ENCODE data around the gene NLN. TPM values are rescaled to one million over a fixed set of nuclear protein-coding genes. Genes with fewer than 3 reads are reported as not detected.

Gene NLN
- total and polyA plus RNA-seq, 2 of the 13 experiments (the other 11 are each of a cell fraction or from before 2014, with no cell fraction given): 11.9 to 36.7 TPM

DNA sequence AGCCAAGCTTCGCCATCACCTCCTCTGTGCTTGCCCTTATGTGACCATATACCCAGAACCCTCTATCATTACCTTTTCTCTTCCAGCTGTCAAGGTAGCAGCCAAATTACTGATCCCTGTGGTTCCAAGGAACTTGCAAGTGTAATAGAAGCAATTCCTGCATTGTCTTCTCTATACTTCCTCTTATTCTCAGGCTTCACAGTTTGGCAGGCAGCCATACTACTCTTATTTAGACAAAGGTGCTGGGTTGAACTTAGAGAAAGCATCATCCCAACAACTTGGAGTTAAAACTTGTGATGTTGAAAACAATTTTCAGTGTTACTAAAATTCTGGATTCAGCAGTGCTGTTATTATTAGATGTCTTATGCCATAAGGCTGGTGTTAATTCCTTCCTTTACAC lies 93.2 kb downstream of the NLN start (continued):
- TF ChIP-seq, protein P1, sequence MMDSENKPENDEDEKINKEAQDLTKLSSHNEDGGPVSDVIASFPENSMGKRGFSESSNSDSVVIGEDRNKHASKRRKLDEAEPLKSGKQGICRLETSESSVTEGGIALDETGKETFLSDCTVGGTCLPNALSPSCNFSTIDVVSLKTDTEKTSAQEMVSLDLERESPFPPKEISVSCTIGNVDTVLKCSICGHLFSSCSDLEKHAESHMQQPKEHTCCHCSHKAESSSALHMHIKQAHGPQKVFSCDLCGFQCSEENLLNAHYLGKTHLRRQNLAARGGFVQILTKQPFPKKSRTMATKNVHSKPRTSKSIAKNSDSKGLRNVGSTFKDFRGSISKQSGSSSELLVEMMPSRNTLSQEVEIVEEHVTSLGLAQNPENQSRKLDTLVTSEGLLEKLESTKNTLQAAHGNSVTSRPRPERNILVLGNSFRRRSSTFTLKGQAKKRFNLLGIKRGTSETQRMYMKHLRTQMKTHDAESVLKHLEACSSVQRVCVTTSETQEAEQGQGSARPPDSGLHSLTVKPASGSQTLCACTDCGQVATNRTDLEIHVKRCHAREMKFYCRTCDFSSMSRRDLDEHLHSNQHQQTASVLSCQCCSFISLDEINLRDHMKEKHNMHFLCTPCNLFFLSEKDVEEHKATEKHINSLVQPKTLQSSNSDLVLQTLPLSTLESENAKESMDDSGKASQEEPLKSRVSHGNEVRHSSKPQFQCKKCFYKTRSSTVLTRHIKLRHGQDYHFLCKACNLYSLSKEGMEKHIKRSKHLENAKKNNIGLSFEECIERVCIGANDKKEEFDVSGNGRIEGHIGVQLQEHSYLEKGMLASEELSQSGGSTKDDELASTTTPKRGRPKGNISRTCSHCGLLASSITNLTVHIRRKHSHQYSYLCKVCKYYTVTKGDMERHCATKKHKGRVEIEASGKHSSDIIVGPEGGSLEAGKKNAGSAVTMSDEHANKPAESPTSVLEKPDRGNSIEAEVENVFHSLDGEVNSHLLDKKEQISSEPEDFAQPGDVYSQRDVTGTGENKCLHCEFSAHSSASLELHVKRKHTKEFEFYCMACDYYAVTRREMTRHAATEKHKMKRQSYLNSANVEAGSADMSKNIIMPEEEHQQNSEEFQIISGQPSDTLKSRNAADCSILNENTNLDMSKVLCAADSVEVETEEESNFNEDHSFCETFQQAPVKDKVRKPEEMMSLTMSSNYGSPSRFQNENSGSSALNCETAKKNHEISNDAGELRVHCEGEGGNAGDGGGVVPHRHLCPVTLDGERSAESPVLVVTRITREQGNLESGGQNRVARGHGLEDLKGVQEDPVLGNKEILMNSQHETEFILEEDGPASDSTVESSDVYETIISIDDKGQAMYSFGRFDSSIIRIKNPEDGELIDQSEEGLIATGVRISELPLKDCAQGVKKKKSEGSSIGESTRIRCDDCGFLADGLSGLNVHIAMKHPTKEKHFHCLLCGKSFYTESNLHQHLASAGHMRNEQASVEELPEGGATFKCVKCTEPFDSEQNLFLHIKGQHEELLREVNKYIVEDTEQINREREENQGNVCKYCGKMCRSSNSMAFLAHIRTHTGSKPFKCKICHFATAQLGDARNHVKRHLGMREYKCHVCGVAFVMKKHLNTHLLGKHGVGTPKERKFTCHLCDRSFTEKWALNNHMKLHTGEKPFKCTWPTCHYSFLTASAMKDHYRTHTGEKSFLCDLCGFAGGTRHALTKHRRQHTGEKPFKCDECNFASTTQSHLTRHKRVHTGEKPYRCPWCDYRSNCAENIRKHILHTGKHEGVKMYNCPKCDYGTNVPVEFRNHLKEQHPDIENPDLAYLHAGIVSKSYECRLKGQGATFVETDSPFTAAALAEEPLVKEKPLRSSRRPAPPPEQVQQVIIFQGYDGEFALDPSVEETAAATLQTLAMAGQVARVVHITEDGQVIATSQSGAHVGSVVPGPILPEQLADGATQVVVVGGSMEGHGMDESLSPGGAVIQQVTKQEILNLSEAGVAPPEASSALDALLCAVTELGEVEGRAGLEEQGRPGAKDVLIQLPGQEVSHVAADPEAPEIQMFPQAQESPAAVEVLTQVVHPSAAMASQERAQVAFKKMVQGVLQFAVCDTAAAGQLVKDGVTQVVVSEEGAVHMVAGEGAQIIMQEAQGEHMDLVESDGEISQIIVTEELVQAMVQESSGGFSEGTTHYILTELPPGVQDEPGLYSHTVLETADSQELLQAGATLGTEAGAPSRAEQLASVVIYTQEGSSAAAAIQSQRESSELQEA (CRISPR knock-in tag; IDR thresholded peaks at IDR 0.05; ENCODE audit: not compliant biosample characterization): no peak
- no peak for TF ChIP-seq TSC22D2 (CRISPR knock-in tag; IDR thresholded peaks at IDR 0.05; ENCODE audit: borderline replicate concordance)
- TF ChIP-seq, protein P2, sequence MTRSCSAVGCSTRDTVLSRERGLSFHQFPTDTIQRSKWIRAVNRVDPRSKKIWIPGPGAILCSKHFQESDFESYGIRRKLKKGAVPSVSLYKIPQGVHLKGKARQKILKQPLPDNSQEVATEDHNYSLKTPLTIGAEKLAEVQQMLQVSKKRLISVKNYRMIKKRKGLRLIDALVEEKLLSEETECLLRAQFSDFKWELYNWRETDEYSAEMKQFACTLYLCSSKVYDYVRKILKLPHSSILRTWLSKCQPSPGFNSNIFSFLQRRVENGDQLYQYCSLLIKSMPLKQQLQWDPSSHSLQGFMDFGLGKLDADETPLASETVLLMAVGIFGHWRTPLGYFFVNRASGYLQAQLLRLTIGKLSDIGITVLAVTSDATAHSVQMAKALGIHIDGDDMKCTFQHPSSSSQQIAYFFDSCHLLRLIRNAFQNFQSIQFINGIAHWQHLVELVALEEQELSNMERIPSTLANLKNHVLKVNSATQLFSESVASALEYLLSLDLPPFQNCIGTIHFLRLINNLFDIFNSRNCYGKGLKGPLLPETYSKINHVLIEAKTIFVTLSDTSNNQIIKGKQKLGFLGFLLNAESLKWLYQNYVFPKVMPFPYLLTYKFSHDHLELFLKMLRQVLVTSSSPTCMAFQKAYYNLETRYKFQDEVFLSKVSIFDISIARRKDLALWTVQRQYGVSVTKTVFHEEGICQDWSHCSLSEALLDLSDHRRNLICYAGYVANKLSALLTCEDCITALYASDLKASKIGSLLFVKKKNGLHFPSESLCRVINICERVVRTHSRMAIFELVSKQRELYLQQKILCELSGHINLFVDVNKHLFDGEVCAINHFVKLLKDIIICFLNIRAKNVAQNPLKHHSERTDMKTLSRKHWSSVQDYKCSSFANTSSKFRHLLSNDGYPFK (CRISPR knock-in tag; IDR thresholded peaks at IDR 0.05; ENCODE audit: borderline replicate concordance): no peak
- no peak for TF ChIP-seq RXRA (CRISPR knock-in tag; IDR thresholded peaks at IDR 0.05)

Measured in HepG2 (cell line).